Body of pancreas (tissue), 4 donors: ENCODE measurements around the gene NOCT.

ENCODE experiments used
- POLR2A ChIP-seq, 3 donors: fragments of 450-650 bp; IDR thresholded peaks; one replicate each; pipeline ENCODE4 v1.6.1; 2016; ENCODE audit warnings: antibody characterized with exemption in 3 of 3, mild to moderate bottlenecking in 2 of 3
- TF ChIP-seq, protein P1 (sequence below), 7 experiments: fragments of 450-650 bp in 4 of 7; fragments of 200-600 bp in 3 of 7; sonication (generic) in 3 of 7; IDR thresholded peaks; one replicate each; pipeline ENCODE4 v1.5.1; 2016 to 2019; ENCODE audit warnings: antibody characterized with exemption in 7 of 7

DNA sequence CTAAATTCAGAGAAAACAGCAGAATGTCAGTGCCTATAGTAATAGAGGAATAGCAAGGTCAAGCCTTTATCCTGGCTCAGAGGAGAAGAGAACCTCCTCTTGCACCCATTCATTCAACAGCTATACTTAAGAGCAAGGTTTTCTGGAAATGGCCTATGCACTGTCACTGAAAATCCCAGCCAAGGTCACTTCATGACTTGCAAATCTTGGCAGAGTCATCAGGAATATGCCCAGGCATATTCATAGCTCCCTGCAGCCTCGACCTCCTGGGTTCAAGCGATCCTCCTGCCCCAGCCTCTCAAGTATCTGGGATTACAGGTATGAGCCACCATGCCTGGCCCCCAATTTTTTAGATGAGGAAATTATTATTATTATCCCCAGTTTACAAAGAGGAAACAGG lies 35.8 kb upstream of the NOCT start:
- TF ChIP-seq, protein P1, sequence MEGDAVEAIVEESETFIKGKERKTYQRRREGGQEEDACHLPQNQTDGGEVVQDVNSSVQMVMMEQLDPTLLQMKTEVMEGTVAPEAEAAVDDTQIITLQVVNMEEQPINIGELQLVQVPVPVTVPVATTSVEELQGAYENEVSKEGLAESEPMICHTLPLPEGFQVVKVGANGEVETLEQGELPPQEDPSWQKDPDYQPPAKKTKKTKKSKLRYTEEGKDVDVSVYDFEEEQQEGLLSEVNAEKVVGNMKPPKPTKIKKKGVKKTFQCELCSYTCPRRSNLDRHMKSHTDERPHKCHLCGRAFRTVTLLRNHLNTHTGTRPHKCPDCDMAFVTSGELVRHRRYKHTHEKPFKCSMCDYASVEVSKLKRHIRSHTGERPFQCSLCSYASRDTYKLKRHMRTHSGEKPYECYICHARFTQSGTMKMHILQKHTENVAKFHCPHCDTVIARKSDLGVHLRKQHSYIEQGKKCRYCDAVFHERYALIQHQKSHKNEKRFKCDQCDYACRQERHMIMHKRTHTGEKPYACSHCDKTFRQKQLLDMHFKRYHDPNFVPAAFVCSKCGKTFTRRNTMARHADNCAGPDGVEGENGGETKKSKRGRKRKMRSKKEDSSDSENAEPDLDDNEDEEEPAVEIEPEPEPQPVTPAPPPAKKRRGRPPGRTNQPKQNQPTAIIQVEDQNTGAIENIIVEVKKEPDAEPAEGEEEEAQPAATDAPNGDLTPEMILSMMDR (IDR thresholded peaks at IDR 0.05): no peak
- no peak for TF ChIP-seq POLR2A (IDR thresholded peaks at IDR 0.05)
